ENCODE results near the gene DDX50.
"Not testable (repeated sequence)": the region's sequence is repeated elsewhere in the genome, so short reads cannot be mapped to it uniquely, and the experiment has no call there.

Gene DDX50

GRCh38 chr10:68955832-68956532 lies 54.9 kb downstream of the DDX50 start, which contains the start of gene DDX21:
Gene DDX21, plus strand, starts transcription at chr10:68956170. Its CDS starts 56 bp downstream, at chr10:68956226.
- DNase-seq (ENCODE audit: low read depth, low spot score) = peak; percentile 93
- H3K4me3 ChIP-seq (ENCODE audit: low read depth, low read length) = peak within 1 kb of the TSS; percentile 97
- TF ChIP-seq CTCF (IDR thresholded peaks at IDR 0.05; ENCODE audit: low read depth, low read length) = peak; percentile 58
- in situ Hi-C loops (cut with HindIII; ENCODE audit: low sequenced_read_pairs) = no loop called here

DNA sequence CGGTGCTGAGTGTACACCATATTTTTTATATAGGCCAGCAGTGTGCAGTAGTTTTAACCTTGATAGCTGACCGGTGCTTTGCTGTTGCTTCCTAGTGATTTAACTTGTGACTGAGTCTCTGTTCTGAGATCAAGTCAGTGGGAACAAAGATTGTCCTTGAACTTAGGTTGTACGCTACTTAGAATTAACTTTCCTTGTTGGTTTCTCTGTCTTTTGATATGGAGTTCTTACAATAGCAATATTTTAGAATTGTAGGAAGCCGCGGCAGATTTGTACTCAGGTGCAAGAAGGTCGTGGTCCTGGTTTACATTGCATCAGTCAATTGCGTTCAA lies 56.1 kb downstream of the DDX50 start:
- H3K4me3 ChIP-seq (ENCODE audit: low read depth, low read length) = peak overlapping the region; percentile 97
- DNase-seq (ENCODE audit: low read depth, low spot score) = no peak
- TF ChIP-seq CTCF (IDR thresholded peaks at IDR 0.05; ENCODE audit: low read depth, low read length) = no peak
- in situ Hi-C loops (cut with HindIII; ENCODE audit: low sequenced_read_pairs) = no loop called here

DNA sequence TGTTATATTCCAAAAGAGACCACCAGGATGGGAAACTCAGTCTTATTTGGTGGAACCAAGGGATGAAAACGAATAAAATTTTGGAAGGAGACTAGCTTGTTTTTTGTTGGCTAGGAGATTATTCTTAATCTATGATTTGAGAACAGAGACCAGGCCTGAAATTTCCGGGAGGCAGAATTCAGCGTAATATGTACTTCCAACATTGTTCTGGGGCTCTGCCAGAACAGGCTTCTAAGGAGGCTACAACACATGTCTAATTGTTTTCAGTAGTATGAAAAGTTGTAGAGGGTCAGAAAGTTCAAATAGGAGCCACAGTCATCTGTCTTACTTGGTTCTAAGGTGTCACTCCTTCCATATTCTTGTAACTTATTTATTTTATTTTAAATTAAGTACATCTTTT lies 56.5 kb downstream of the DDX50 start:
- peak overlapping the region; percentile 97 for H3K4me3 ChIP-seq (ENCODE audit: low read depth, low read length)
- in situ Hi-C loops (cut with HindIII; ENCODE audit: low sequenced_read_pairs) = no loop called here
- TF ChIP-seq CTCF (IDR thresholded peaks at IDR 0.05; ENCODE audit: low read depth, low read length) = no peak
- DNase-seq (ENCODE audit: low read depth, low spot score) = peak; percentile 6

DNA sequence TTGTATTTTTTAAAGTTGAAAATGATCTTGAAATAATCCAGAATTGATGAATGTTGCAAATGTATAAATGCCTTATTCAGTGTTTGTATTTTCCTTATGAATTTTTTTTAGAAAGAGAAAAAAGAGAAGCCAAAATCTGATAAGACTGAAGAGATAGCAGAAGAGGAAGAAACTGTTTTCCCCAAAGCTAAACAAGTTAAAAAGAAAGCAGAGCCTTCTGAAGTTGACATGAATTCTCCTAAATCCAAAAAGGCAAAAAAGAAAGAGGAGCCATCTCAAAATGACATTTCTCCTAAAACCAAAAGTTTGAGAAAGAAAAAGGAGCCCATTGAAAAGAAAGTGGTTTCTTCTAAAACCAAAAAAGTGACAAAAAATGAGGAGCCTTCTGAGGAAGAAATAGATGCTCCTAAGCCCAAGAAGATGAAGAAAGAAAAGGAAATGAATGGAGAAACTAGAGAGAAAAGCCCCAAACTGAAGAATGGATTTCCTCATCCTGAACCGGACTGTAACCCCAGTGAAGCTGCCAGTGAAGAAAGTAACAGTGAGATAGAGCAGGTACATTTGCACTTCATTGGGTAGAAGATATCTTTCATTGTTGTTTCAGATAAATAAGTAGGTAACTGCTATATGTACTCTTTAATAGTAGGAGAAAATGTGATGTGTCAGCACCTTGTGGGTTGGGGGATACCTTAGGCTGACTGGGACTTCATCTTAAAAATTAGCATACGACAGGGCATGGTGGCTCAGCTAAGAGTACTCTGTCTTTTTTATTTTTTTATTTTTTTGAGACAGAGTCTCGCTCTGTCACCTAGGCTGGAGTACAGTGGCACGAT lies 58.8 kb downstream of the DDX50 start:
- H3K4me3 ChIP-seq (ENCODE audit: low read depth, low read length) = no peak overlapping the region
- DNase-seq (ENCODE audit: low read depth, low spot score) = no peak
- no peak for TF ChIP-seq CTCF (IDR thresholded peaks at IDR 0.05; ENCODE audit: low read depth, low read length)
- in situ Hi-C loops (cut with HindIII; ENCODE audit: low sequenced_read_pairs) = no loop called here

- in situ Hi-C loops (cut with HindIII; ENCODE audit: low sequenced_read_pairs) = no loop called here
- no peak for DNase-seq (ENCODE audit: low read depth, low spot score)
- no peak overlapping the region for H3K4me3 ChIP-seq (ENCODE audit: low read depth, low read length)
- no peak for TF ChIP-seq CTCF (IDR thresholded peaks at IDR 0.05; ENCODE audit: low read depth, low read length)
Observed at GRCh38 chr10:68963151-68963550, 62.0 kb downstream of the DDX50 start.

DNA sequence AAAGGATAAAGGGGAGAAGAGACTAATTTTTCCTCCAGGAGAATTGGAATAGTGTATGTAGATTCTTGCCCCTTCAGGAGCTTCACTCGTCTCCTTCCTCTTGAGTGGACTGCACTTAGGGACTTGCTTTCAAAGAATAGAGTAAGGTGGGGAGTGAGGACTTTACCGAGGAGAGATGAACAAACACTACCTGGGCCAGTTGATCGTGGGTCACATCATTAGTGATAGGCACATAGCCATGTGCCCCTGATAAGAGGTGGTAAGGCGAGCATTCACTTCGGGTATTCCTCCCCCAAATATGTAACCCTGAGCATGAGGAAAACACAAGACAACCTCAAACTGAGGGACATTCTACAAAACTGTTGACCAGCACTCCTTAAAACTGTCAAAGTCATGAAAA lies 72.9 kb downstream of the DDX50 start:
- DNase-seq (ENCODE audit: low read depth, low spot score) = no peak
- no peak for TF ChIP-seq CTCF (IDR thresholded peaks at IDR 0.05; ENCODE audit: low read depth, low read length)
- no peak overlapping the region for H3K4me3 ChIP-seq (ENCODE audit: low read depth, low read length)
- in situ Hi-C loops (cut with HindIII; ENCODE audit: low sequenced_read_pairs) = no loop called here

DNA sequence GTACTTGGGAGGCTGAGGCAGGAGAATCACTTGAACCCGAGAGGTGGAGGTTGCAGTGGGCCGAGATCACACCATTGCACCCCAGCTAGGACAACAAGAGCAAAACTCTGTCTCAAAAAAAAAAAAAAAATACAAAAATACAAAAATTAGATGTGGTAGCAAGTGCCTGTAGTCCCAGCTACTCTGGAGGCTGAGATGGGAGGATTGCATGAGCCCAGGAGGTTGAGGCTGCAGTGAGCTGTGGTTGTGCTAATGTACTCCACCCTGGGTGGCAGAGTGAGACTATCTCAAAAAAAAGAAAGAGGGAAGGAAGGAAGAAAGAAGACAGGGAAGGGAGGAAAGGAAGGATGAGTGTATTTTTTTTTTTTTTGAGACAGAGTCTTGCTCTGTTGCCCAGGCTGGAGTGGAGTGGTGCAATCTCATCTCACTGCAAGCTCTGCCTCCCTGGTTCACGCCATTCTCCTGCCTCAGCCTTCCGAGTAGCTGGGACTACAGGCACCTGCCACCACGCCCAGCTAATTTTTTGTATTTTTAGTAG lies 74.9 kb downstream of the DDX50 start:
- in situ Hi-C loops (cut with HindIII; ENCODE audit: low sequenced_read_pairs); DNase-seq (ENCODE audit: low read depth, low spot score); H3K4me3 ChIP-seq (ENCODE audit: low read depth, low read length): not testable (repeated sequence)

- in situ Hi-C loops (cut with HindIII; ENCODE audit: low sequenced_read_pairs); DNase-seq (ENCODE audit: low read depth, low spot score); H3K4me3 ChIP-seq (ENCODE audit: low read depth, low read length): not testable (repeated sequence)
Observed at GRCh38 chr10:68979738-68980137, 78.6 kb downstream of the DDX50 start.

Measured in astrocyte of the spinal cord (primary cell).